Measurements from ENCODE around the gene SPECC1. TPM values are rescaled to one million over a fixed set of nuclear protein-coding genes. Genes with fewer than 3 reads are reported as not detected.

Gene SPECC1
- total RNA-seq, 6 experiments from 2014 or later: 19.2 to 33.7 (median 29.4) TPM

DNA sequence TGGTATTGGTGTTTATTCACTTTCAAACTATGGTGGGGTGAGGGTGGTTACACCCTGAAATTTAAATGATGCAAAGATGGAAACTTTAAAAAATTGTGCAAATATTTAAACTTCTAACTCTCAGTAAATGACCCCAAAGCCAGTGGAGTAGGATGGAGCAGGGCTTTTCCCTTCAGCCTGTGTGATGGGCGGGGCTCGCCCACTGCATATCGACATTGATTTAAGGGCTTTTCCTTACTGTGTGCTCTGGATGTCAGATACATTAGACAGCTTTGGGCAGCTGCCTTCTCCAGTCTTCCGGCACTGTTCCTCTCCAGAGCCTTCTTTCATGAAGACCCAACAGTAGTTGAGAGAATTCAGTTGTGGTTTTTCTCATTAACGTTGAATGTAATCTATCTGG lies 99.9 kb downstream of the SPECC1 start:
- Mint-ChIP-seq H3K4me3 (no peak overlapping the region), H3K27ac (no peak overlapping the region), H3K4me1 (ENCODE audit: low read depth) (peaks cover 2% of the 10 kb centered on the region), H3K9me3 (no peaks in the 10 kb centered on the region), H3K27me3 (ENCODE audit: insufficient read depth) (peaks cover 28% of the 10 kb centered on the region), H3K36me3 (ENCODE audit: low read depth) (no peaks in the 10 kb centered on the region)
- no peak for DNase-seq
- TF ChIP-seq CTCF (IDR thresholded peaks at IDR 0.05): no peak

- H3K9me3 Mint-ChIP-seq: no peaks in the 10 kb centered on the region
- H3K36me3 Mint-ChIP-seq (ENCODE audit: low read depth): no peaks in the 10 kb centered on the region
- H3K27ac Mint-ChIP-seq: no peak overlapping the region
- no peaks in the 10 kb centered on the region for H3K4me1 Mint-ChIP-seq (ENCODE audit: low read depth)
- no peak for DNase-seq
- no peak for TF ChIP-seq CTCF (IDR thresholded peaks at IDR 0.05)
- no peak overlapping the region for H3K4me3 Mint-ChIP-seq
- peaks cover 23% of the 10 kb centered on the region for H3K27me3 Mint-ChIP-seq (ENCODE audit: insufficient read depth)
These were observed 102.4 kb downstream of the SPECC1 start for GRCh38 chr17:20111538-20111937.

GRCh38 chr17:20114466-20114865 lies 105.3 kb downstream of the SPECC1 start:
- DNase-seq: no peak
- peaks cover 5% of the 10 kb centered on the region; the same call in 1 of the 2 replicates for H3K4me1 Mint-ChIP-seq (ENCODE audit: low read depth)
- H3K27ac Mint-ChIP-seq: no peak overlapping the region
- no peak for TF ChIP-seq CTCF (IDR thresholded peaks at IDR 0.05)
- H3K36me3 Mint-ChIP-seq (ENCODE audit: low read depth): no peaks in the 10 kb centered on the region
- no peaks in the 10 kb centered on the region for H3K9me3 Mint-ChIP-seq
- H3K27me3 Mint-ChIP-seq (ENCODE audit: insufficient read depth): peaks cover 17% of the 10 kb centered on the region
- H3K4me3 Mint-ChIP-seq: no peak overlapping the region

GRCh38 chr17:20116683-20117309 lies 107.6 kb downstream of the SPECC1 start:
- peaks cover 8% of the 10 kb centered on the region for H3K4me1 Mint-ChIP-seq (ENCODE audit: low read depth)
- TF ChIP-seq CTCF (IDR thresholded peaks at IDR 0.05): peak; percentile 89
- H3K27me3 Mint-ChIP-seq (ENCODE audit: insufficient read depth): peaks cover 8% of the 10 kb centered on the region
- no peaks in the 10 kb centered on the region for H3K9me3 Mint-ChIP-seq
- no peak overlapping the region for H3K27ac Mint-ChIP-seq
- peak; percentile 22 for DNase-seq
- no peak overlapping the region for H3K4me3 Mint-ChIP-seq
- H3K36me3 Mint-ChIP-seq (ENCODE audit: low read depth): no peaks in the 10 kb centered on the region

DNA sequence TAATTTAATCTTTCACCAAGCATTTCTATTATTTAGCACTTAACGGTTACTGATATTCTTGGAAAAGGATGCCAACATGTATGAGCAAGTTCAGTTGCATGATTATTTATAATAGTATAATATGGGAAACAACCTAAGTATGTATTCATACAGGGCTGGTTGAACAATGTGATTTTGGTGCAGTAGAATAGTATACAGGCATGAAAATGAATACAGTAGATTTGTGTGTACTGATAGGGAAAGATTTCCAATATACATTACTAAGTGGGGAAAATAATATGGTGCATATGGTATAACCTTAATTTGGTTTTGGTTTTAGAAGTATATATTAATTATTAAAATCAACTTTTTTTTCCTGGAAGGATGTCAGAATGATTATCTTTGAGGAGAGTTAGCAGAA lies 109.1 kb downstream of the SPECC1 start:
- Mint-ChIP-seq H3K27ac (no peak overlapping the region), H3K4me1 (ENCODE audit: low read depth) (peaks cover 19% of the 10 kb centered on the region), H3K27me3 (ENCODE audit: insufficient read depth) (peaks cover 8% of the 10 kb centered on the region), H3K4me3 (no peak overlapping the region), H3K36me3 (ENCODE audit: low read depth) (no peaks in the 10 kb centered on the region), H3K9me3 (no peaks in the 10 kb centered on the region)
- no peak for DNase-seq
- no peak for TF ChIP-seq CTCF (IDR thresholded peaks at IDR 0.05)
